NCI-H510A (cell line): ENCODE measurements around the gene IL36G.

Source experiments
- DNase-seq: peaks from one replicate; lab custom pipeline; 2025; lab: John Stamatoyannopoulos, UW

The IL36G gene

GRCh38 chr2:112972423-112973086, 5.3 kb upstream of the IL36G start:
- DNase-seq: no peak

GRCh38 chr2:112973156-112973555, 4.7 kb upstream of the IL36G start:
- no peak for DNase-seq

DNA sequence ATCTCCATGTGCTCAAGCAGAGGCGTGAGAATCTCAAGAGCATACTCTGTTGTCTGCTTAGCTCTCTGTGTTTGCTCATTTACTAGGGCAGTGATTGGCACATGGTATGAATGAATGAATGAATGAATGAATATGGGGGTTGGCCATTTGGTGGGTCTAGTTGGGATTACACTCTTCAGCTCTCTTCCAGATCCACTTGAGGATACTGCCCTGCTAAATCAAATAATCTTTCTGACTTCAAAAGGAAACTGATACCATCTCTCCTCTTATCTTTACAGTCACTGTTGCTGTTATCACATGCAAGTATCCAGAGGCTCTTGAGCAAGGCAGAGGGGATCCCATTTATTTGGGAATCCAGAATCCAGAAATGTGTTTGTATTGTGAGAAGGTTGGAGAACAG, 1.9 kb downstream of the IL36G start:
- DNase-seq: no peak

GRCh38 chr2:112980537-112980936, 2.7 kb downstream of the IL36G start:
- DNase-seq: no peak

DNA sequence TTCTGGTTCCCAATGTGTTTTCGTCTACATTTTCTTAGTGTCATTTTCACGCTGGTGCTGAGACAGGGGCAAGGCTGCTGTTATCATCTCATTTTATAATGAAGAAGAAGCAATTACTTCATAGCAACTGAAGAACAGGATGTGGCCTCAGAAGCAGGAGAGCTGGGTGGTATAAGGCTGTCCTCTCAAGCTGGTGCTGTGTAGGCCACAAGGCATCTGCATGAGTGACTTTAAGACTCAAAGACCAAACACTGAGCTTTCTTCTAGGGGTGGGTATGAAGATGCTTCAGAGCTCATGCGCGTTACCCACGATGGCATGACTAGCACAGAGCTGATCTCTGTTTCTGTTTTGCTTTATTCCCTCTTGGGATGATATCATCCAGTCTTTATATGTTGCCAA, 7.3 kb downstream of the IL36G start:
- no peak for DNase-seq

DNA sequence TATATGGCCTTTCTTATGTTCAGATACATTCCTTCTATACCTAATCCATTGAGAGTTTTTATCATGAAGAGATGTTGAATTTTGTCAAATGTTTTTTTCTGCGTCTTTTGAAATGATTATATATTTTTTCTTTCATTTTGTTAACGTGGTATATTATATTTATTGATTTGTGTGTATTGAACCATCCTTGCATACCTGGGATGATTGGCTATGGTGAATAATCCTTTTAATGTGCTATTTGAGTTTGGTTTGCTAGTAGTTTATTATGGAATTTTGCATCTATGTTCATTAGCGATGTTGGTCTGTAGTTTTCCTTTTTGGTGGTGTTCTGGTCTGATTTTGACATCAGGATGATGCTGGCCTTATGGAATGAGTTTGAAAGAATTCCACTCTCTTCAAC, 11.8 kb downstream of the IL36G start:
- no peak for DNase-seq

DNA sequence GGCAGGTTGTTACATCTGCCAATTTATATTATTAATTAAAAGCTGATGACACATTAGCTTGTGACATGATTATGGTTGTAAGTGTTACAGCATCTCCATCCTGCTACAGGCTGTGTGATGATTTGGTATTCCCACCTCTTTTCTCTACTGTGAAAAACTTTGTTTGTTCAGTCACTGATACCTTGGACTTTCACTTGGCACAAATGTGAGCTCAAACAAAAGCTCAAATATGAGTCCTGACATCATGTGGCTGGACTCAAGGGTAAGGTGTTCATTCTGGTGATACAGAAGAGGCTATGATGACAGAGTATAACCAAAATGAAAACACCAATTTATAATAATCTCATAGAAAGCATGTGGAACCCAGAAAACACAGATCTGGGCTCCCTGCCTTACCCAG, 16.0 kb downstream of the IL36G start:
- no peak for DNase-seq

DNA sequence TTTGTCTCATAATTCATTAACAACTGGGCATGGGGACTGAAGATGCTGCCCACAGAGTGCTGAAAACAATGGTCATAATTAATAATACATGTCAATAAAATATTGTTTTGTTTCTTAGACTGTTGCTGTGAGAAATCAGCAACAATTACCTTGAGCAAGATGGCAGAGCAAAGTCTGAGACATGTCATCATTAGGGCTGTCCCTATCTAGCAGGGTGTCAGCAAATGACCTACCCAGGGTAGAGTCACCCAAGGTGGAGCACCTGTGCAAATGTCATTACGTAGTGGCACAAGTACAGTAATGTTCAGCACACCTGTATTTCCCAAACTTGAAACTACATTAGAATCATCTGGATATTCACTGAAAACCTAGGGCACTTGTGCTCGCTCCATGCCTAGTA, 16.8 kb downstream of the IL36G start:
- DNase-seq: no peak

- DNase-seq: no peak
Observed at GRCh38 chr2:112995346-112995920, 17.6 kb downstream of the IL36G start.

DNA sequence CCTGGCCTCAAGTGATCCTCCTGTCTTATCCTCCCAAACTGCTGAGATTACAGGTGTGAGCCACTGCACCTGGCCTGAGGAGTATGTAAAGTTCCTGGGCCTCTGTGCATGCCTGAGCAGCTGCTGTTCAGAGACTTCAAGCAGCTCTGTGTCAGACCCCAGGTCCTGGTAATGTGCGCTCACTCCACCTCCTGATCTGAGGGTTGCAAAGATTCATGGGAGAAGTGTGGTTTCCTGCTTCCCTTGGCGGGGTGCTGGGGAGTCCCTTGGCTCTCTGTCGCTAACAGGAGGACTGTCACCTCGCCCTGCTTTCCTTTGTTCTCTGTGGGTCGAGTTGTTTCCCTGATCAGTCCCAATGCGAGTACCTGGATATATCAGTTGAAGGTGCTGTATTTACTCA, 18.8 kb downstream of the IL36G start:
- no peak for DNase-seq

DNA sequence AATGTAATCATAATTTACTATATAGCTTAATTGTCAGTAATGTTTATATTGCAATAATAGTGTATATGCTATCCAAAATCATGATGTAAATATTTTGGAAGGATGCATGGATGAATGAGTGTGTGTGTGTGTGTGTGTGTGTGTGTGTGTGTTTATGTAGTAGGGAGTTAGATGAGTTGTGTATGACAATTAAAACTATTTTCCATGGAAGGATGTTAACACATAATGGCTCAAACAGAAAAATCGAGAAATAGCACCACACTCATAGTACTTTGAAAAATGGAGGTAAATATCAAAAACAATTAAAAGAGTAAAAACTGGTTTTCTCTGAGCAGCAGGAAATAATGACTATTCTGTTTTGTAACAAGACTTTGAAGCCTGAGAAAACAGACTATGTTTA, 19.3 kb downstream of the IL36G start:
- DNase-seq: no peak

DNA sequence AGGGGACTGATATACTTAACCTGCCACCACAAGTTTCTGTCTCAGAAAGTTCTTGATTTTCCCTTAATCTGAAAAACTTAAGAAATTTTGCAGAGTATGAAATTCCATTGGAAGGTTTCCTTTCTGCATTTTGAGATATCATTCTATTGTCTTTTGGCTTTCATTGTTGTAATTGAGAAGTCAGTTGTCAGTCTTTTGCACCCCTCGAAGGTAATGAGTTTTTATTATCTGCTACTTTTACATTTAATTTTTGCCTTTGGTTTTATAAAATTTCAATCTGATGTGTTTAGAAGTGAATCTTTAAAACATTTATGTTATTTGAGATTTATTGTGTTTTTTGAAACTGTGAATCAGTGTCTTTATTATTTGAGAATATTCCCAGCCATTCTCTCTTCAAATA, 22.6 kb downstream of the IL36G start:
- no peak for DNase-seq

DNA sequence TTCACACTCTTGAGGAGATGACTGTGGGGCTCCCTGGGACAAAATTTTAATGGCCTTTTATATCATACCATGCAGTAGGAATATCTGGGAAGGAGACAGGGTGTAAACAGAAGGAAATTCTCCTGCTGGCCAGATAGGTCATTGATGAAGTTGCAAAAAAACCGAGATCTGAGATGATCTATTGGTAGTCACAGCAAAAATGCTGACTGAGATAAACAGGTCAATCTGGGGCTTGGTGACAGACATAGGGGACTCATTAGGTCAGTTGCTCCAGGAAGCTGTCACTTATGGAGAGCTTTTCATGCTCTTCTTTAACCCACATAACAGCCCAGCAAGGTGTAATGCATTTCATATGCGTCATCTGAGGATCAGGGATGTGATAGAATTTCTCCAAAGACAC, 24.9 kb downstream of the IL36G start:
- no peak for DNase-seq

GRCh38 chr2:113005030-113005509, 27.3 kb downstream of the IL36G start, which contains the start of gene IL36A:
Gene IL36A (plus strand): TSS chr2:113005459. CDS start chr2:113005872, 413 bp downstream.
- DNase-seq: no peak

DNA sequence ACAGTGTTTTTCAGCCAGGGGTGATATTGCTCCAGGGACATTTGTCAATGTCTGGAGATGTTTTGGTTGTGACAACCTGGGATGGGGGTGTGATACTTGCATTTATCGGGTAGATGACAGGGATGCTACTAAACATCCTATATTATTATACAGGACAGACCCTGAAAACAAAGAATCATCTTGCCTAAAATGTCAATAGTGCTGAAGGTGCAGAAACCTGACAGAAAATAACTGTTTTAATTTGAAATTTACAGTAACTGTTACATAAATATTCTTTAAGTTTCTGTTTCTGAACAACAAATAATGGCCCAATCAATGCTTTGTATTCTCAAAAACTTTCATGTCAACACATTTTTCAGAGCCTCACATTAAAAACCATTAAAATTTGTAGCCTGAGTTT, 29.4 kb downstream of the IL36G start:
- no peak for DNase-seq

- no peak for DNase-seq
Observed at GRCh38 chr2:113009622-113010021, 31.8 kb downstream of the IL36G start.

- DNase-seq: no peak
Observed at GRCh38 chr2:113010088-113010487, 32.3 kb downstream of the IL36G start.

- DNase-seq: no peak
Observed at GRCh38 chr2:113011108-113011507, 33.3 kb downstream of the IL36G start.

DNA sequence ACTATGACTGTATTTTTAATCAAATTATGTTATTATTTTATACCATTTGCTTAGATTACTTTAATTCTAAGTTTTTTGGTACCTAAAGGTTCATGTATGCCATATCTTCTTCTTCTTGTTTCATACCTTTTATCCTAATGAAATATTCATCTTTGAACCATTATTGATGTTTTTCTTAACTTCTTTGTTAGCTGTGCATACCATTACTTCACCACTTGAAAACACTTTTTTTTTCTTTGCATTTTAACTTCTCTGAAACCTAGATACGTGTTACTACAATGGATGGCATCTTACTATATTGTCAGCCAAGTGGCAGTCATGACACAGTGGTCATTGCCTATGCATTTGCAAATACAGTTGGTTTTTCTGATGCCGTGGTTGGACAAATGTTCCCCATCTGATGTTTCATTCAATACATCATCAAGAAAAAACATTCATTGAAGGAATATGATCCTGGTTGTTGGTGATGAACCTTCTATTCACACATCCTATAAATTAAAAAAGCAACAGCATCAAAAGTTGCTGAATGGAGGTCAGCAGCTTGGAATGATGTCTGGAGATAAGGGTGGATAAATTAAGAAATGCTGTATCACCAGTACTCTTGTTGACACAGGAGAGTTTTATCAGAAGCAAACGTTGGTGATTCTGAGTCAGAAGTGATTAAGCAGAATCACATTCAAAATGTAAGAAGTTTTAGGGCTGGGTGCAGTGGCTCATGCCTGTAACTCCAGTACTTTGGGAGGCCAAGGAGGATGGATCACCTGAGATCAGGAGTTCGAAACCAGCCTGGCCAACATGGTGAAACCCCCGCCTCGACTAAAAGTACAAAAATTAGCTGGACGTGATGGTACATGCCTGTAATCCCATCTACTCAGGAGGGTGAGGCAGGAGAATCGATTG, 34.9 kb downstream of the IL36G start:
- no peak for DNase-seq

GRCh38 chr2:113013336-113013661, 35.5 kb downstream of the IL36G start:
- DNase-seq: no peak

DNA sequence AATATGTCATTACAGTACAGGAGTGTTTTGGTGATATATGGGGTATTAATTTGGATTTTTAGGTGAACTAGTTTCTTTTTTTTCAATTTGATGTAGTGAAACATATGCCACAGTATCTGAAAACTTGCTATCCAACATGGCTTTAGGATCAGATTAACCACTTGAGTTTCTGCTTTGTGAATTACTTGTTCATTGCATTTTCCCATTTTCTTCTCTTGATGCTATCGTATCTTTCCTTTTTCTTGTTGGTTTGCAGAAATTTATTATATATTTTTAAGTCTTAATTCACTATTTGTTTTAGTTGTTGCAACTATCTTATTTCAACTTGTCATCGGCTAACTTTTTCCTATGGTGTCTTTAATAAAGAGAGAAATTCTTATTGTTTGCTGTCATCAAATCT, 36.3 kb downstream of the IL36G start:
- DNase-seq: no peak

GRCh38 chr2:113015042-113015441, 37.2 kb downstream of the IL36G start:
- no peak for DNase-seq

- no peak for DNase-seq
Observed at GRCh38 chr2:113015655-113016054, 37.8 kb downstream of the IL36G start.
